TTC549 (cell line): Measurements from ENCODE around the gene DTX4.

Experiments used
- FAIRE-seq: peaks from 2 replicates; lab custom pipeline; 2012; peaks lifted over from hg19 to GRCh38; lab: Jason Lieb, UNC

DTX4 gene

GRCh38 chr11:59173080-59173963 is 1.4 kb downstream of the DTX4 start:
- FAIRE-seq: no peak

DNA sequence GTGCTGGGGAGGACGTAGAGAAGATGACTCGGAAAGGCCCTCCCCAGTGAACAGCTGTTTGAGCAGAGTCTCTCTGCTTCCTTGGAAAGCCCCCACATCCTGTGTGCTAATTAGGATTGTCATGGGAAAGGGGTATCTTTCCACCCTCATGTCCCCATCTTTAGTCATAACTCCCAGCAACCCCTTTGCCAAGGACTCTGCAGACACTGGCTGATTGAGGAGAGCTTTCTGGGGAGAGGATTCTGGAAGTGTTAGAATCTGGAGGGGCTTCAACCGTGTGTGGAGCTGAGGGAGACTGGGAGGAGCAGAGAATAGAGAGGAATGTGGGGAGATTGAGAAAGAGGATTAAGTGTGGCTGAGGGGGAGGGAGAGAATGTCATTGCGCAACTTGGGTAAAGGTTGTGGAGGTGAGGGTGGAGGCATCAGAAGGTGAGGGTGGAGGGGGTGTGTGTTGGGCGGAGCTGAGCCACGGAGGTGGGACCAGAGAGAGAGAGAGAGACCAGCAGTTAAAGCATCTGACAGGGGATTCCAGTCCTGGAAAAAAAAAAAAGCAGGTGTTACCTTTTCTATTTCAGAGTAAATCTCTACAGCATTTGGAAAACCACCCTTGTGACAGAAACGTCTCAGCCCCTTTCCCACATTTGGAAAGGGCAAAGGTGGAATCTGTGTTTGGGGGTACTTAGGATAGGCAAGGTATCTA is 2.2 kb downstream of the DTX4 start:
- FAIRE-seq: no peak

GRCh38 chr11:59174664-59175033 is 2.7 kb downstream of the DTX4 start:
- FAIRE-seq: no peak

- no peak for FAIRE-seq
Observed at GRCh38 chr11:59175091-59175501, 3.2 kb downstream of the DTX4 start.

DNA sequence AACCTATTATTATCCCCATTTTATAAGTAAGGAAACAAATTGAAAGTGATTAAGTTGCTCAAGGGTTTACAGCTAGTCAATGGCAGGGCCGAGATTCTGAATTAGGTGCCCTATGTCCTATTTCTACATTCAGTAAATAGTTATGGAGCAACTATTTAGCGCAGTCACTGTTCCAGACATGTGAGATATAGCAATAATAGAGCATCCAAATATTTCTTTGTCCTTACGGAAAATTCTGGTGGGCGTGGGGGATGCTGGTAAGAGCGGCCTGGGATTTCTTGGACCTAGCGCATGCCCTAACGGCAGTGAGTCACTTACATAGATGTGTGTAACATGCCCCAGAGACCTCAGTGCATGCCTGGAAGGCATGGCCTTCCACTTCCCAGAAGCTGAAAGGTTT is 4.4 kb downstream of the DTX4 start:
- no peak for FAIRE-seq

- no peak for FAIRE-seq
Observed at GRCh38 chr11:59178402-59178801, 6.5 kb downstream of the DTX4 start.

DNA sequence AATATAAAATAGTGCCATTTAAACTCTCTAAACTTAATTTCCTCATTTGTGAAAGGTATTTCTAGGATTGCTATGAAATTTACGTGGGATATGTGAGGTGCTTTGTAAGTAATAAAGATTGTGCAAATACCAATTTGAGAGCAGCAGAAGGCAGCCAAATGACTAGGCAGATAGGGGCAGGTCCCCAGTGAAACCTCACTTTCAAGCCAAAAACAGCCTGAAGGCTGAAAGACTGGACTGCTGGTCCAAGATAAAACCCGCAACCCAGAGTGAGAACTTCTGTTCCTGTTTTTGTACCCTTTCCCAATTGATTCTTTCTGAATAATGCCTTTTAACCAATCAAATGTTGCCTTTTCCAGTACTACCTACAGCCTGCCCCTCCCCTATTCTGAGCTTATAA is 7.2 kb downstream of the DTX4 start:
- no peak for FAIRE-seq

DNA sequence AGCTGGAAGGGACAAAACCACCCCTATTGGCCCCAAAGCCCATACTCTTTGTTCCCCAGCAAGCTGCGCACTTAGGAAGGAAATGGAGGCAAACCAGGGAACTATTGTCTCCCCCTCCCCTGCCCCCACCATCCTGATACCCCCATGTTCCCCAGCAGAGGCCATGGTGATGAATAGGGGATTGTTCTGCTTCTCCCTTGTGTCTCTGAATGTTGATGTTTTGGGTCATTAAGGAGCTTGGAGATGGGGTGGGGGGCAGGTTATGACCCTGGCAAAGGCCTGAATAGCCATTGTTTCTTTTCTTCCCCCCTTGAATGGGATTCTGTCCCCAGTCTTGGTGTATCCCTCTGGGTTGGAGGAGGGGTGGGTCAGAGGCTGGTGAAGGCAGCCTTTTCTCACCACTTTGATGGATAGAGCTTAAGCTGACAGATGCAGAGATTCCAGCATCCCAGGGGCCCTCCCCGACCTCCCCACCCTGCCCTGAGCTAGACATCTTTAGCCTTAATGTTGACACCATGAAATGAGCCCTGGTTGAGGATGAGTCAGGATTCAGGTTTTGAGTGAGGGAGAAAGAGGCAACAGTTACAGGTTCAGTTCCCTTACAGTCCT is 8.3 kb downstream of the DTX4 start:
- FAIRE-seq: no peak

DNA sequence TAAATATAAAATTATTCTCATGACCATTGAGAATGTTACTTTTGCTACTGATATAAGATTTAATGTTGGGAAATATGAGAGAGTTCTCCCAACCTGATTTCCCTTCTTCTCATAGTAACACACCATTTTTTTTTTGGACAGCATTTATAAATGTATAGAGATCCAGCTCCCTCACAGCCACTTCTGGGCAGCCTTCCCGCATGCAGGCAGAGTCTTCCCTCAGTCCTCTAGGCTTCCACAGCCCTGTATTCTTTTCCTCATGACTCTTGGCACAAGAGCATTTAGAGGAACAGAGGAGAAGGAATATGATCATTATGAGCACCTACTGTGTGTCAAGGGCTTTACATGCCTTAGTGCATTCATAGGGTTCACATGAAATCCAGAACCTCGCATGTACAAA is 9.0 kb downstream of the DTX4 start:
- FAIRE-seq: no peak

GRCh38 chr11:59181746-59182456 is 10.0 kb downstream of the DTX4 start:
- FAIRE-seq: no peak

DNA sequence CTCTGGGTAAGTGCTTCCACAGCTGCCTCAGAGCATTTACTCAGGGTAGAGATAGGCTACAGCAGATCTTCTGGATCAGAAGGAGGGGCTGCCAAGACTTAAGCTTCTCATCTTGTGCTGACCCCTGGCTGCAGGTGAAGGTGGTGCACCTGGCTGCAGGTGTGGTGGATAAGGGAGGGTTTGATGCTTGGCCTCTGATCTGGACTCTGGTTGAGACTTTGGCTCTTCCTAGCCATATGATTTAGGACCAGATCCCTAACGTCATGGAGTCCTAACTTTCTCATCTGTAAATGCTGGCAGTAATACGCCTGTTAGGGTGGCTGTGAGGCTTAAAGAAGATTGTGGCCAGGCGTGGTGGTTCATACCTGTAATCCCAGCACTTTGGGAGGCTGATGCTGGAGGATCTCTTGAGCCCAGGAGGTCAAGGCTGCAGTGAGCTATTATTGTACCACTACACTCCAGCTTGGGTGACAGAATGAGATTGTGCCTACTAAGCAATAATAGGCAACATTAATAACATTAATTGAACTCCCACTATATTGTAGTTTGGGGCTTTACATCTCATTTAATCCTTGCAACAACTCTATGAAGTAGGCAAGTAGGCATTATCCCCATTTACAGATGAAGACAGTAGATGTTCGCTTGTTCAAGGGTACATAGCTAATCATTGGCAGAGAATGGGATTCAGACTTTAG is 10.7 kb downstream of the DTX4 start:
- no peak for FAIRE-seq

DNA sequence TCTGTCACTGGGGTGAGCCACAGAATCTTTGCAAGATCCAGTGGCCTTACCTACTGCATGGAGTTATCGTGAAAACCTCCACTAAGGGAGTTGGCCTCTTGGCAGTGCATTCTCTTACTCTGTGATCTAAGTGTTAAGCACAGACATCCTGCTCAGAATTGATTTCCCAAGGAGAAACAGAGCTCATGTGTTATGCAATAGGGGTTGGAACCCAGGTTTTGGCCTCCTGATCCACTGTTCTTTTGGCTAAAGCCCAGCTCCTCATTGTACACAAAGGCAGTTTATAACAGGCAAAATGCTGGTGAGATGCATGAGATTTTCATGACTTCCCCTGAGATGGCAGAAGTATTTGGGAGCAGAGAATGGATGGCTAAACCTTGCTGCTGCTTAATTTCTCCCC is 11.8 kb downstream of the DTX4 start:
- FAIRE-seq: no peak

GRCh38 chr11:59184691-59185339 is 12.9 kb downstream of the DTX4 start:
- FAIRE-seq: no peak

DNA sequence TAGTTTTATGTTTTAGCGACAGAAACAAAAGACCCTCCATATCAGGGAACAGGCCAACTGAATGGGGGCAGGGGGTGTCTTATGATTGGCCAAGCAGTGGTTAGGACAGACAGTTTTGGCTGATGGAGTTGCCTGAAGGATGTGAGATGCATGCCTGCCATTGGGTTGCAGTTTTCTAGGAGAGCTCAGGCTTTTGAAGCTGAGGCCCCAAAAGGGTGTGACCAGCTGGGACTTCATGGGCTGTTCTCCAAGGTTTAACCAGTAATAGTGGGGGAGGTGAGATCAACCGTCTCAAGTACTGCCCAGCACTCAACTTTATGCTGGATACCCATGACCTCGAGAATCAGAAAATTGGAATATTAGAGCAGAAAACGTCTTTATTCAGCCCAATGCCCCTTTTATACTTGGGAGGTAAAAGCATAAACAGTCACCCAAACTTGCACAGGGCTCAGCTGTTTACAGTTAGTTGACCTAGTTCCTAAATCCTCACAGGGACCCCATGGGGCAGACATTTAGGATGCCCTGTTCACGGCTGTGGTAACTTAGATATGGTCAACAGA is 13.5 kb downstream of the DTX4 start:
- FAIRE-seq: no peak

- FAIRE-seq: no peak
Observed at GRCh38 chr11:59186130-59186594, 14.2 kb downstream of the DTX4 start.

DNA sequence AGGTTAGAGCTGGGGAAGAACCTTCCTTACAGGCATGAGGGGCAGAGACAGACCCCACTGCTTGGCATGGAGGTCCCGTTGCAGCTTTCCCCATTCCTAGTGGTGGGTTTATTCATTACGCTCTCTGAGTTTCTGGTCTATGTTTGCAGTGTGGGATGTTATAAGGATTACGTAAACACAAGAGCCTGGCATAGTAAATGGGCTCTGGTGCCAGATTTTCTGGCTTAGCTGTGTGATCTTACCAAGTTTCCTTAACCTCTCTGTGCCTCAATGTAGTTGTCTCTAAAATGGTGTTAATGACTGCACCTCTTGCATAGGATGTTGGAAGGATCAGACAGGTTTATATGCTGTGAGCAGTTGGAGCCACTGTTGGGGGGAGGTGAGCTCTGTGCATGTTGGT is 15.1 kb downstream of the DTX4 start:
- FAIRE-seq: no peak

GRCh38 chr11:59187587-59187986 is 15.7 kb downstream of the DTX4 start:
- no peak for FAIRE-seq

- no peak for FAIRE-seq
Observed at GRCh38 chr11:59188954-59189353, 17.0 kb downstream of the DTX4 start.

DNA sequence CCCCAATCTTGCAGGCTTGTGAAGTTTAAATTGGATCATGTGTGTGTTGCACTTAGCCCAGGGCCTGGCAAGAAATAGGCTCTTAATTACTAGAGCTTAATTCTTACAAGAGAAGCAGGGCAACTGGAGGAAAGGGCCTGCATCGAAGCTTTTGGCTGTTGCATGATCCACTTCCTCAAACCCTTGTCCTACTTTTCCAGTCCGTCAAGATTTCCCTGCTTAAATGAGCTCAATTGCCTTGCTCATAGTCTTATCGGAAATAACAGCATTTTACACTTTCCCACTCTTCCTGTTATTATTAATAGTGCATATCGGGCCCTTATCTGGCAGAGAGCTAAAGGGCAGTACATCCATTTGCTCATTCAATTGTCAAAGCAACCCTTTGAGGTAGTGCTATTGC is 18.1 kb downstream of the DTX4 start:
- no peak for FAIRE-seq

DNA sequence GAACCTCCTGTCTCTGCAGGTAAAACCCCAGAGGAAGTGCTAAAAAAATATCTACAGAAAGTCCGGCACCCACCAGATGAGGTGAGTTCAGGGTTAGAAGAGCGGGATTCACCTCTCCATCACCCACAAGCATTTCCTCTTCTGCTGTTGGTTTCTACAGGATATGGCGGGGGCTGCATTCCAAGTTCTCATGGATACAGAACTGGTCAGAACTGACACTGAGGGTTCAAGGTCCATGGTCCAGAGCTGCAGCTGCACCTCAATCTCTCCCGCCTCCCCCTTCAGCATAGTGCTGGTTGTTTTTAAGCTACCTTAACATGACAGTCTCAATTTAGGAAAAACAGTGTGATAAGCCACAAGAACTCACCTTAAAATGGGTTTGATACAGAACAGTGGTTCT is 19.2 kb downstream of the DTX4 start:
- no peak for FAIRE-seq

DNA sequence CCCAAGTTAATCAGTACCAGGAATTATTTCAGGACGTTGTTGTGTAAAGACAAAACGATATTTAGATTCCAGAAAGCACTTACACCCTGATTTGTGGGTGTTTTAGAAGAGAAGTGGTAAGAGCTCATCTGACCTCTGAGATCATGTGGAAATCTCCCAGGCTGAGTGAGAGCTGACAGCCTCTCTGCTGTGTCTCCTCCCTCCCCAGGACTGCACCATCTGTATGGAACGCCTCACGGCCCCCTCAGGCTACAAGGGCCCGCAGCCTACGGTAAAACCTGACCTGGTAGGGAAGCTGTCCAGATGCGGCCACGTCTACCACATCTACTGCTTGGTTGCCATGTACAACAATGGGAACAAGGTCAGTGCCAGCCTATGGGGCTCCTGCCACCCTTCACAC is 20.0 kb downstream of the DTX4 start:
- no peak for FAIRE-seq
